K562 (cell line): ENCODE data around the gene TAC3. TPM values are rescaled to one million over a fixed set of nuclear protein-coding genes. Genes with fewer than 3 reads are reported as not detected.

ENCODE experiments used
- ATAC-seq: fragments of 200-7000 bp; cut with Tn5 transposase; 3 replicates; pipeline ENCODE4 v1.9.1; 2020; ENCODE audit warnings: moderate library complexity
- BruUV-seq: library from RNA; stranded (reverse); fragments of 400-500 nt; replicated peaks from 2 replicates; lab custom pipeline; 2021; lab: Mats Ljungman, UMichigan
- CTCF ChIA-PET: fragments of 300-600 bp; formaldehyde crosslinking; extraction: SDS; loops from one replicate; lab custom pipeline; 2021; ENCODE audit warnings: low intra/inter-chr PET ratio; lab: Yijun Ruan, JAX
- POLR2A ChIA-PET: fragments of 300-600, 350-650 bp; sonication (Branson Sonifier 250); formaldehyde crosslinking; extraction: SDS; loops from one replicate; lab custom pipeline; 2021; ENCODE audit warnings: antibody characterized with exemption, inconsistent platforms; lab: Yijun Ruan, JAX
- DNase-seq, 4 experiments: peaks; one replicate each; pipeline versions ENCODE4 v3.0.0 to v3.0.0-alpha.2; 2011 to 2018; ENCODE audit warnings: low spot score in 3 of 4, mixed read lengths in 3 of 4; ENCODE audit errors: extremely low read depth in 1 of 4
- FAIRE-seq: peaks from 2 replicates; lab custom pipeline; 2011; peaks lifted over from hg19 to GRCh38; lab: Jason Lieb, UNC
- H2AFZ ChIP-seq: 2 replicates; pipeline ENCODE4 v1.6.0; 2011; ENCODE audit warnings: low read depth, low read length, control low read depth, inconsistent platforms
- H3K27ac ChIP-seq: fragments of 200-600 bp; 3 replicates; pipeline ENCODE4 v1.8.0; 2011; ENCODE audit warnings: low read depth, mild to moderate bottlenecking, control low read depth, inconsistent platforms, low read length, moderate library complexity, mixed read lengths; ENCODE audit errors: extremely low read depth
- H3K27me3 ChIP-seq, 2 experiments: fragments of 300-600 bp in 1 of 2; 2 replicates in 1 of 2; 3 replicates in 1 of 2; pipeline versions ENCODE4 v1.6.0 to v1.8.0; 2011; ENCODE audit warnings: inconsistent platforms in 2 of 2, low read length in 2 of 2, mild to moderate bottlenecking in 1 of 2, mixed read lengths in 1 of 2, moderate library complexity in 1 of 2; ENCODE audit not compliant: control insufficient read depth in 2 of 2, insufficient read depth in 2 of 2
- H3K36me3 ChIP-seq: fragments of 300-600 bp; 3 replicates; pipeline ENCODE4 v1.8.0; 2011; ENCODE audit warnings: mild to moderate bottlenecking, low read length, inconsistent platforms; ENCODE audit not compliant: control insufficient read depth, insufficient read depth
- H3K4me1 ChIP-seq, 2 experiments: fragments of 200-600 bp in 1 of 2; replicated peaks in 1 of 2; 2 replicates in 1 of 2; 3 replicates in 1 of 2; pipeline versions ENCODE4 v1.5.1 to v1.8.0; 2011; ENCODE audit warnings: inconsistent platforms in 2 of 2, low read length in 2 of 2, mild to moderate bottlenecking in 1 of 2, mixed read lengths in 1 of 2, moderate library complexity in 1 of 2; ENCODE audit not compliant: control insufficient read depth in 2 of 2, insufficient read depth in 2 of 2
- H3K4me2 ChIP-seq: 2 replicates; pipeline ENCODE4 v1.6.1; 2011; ENCODE audit warnings: low read length, control low read depth, inconsistent platforms, mixed read lengths; ENCODE audit not compliant: insufficient read depth
- H3K4me3 ChIP-seq: fragments of 200-600 bp; sonication (generic), shearing (Covaris generic); 2 replicates; pipeline ENCODE4 v1.5.1; 2016; ENCODE audit warnings: control low read depth, inconsistent platforms
- H3K79me2 ChIP-seq: fragments of 200-600 bp; 3 replicates; pipeline ENCODE4 v1.8.0; 2011; ENCODE audit warnings: low read length, inconsistent platforms; ENCODE audit not compliant: control insufficient read depth, insufficient read depth
- H3K9ac ChIP-seq, 2 experiments: 2 replicates each; pipeline versions ENCODE4 v1.6.0 to v1.6.1; 2011; ENCODE audit warnings: low read depth in 2 of 2, low read length in 2 of 2, control low read depth in 1 of 2, inconsistent platforms in 1 of 2, mild to moderate bottlenecking in 1 of 2, mixed read lengths in 1 of 2; ENCODE audit not compliant: insufficient read depth in 1 of 2
- H3K9me1 ChIP-seq: one replicate; pipeline ENCODE4 v1.6.0; 2011; ENCODE audit warnings: inconsistent platforms, mild to moderate bottlenecking, low read length, moderate library complexity; ENCODE audit not compliant: control insufficient read depth, insufficient read depth
- H3K9me3 ChIP-seq: replicated peaks from 2 replicates; pipeline ENCODE4 v1.5.1; 2011; ENCODE audit warnings: low read depth, low read length, inconsistent platforms; ENCODE audit not compliant: control insufficient read depth, insufficient read depth
- H4K20me1 ChIP-seq: replicated peaks from 2 replicates; pipeline ENCODE4 v1.6.1; 2011; ENCODE audit warnings: low read length, inconsistent platforms, mixed read lengths; ENCODE audit not compliant: control insufficient read depth, insufficient read depth
- BRF1 ChIP-seq: IDR thresholded peaks from 3 replicates; pipeline ENCODE4 v1.6.1; 2011; ENCODE audit warnings: borderline replicate concordance, mild to moderate bottlenecking; ENCODE audit not compliant: insufficient read length; ENCODE audit errors: extremely low read depth
- CBFA2T2 ChIP-seq: fragments of 450-650 bp; conservative IDR thresholded peaks from 2 replicates; pipeline ENCODE4 v1.6.1; 2017; ENCODE audit warnings: mild to moderate bottlenecking
- MIER1 ChIP-seq: fragments of 450-650 bp; IDR thresholded peaks from 2 replicates; pipeline ENCODE4 v1.6.1; 2016; ENCODE audit warnings: antibody characterized with exemption, mild to moderate bottlenecking, low read depth
- MYC ChIP-seq, 2 experiments: fragments of 250-450 bp in 1 of 2; sonication (Bioruptor Pico) in 1 of 2; IDR thresholded peaks; 2 replicates each; pipeline versions ENCODE4 v1.5.1 to v1.6.1; 2012 to 2021; ENCODE audit warnings: low read depth in 2 of 2, borderline replicate concordance in 1 of 2, improper control_type of control experiment in 1 of 2, low read length in 1 of 2, mild to moderate bottlenecking in 1 of 2, moderate library complexity in 1 of 2
- ZFP30 ChIP-seq: fragments of 250-450 bp; sonication (Bioruptor Pico); IDR thresholded peaks from 2 replicates; pipeline ENCODE4 v1.8.0; 2022; ENCODE audit warnings: moderate library complexity, mild to moderate bottlenecking, inconsistent platforms, borderline replicate concordance
- ZNF780A ChIP-seq: fragments of 250-450 bp; sonication (Bioruptor Pico); IDR thresholded peaks from 2 replicates; pipeline ENCODE4 v1.5.0; 2021; ENCODE audit warnings: mild to moderate bottlenecking
- WGBS: fragments of 100-300 bp; shearing (Covaris generic); methylation state at CpG from one replicate; pipeline ENCODE4 v1.1.6; 2016; ENCODE audit warnings: low coverage, mixed read lengths; ENCODE audit not compliant: insufficient coverage; ENCODE audit errors: missing lambda C conversion rate; 5-methylcytosine and 5-hydroxymethylcytosine counted together
- in situ Hi-C: fragments of 300-500 bp; cut with MboI; formaldehyde crosslinking; loops from 4 replicates; pipeline ENCODE4 v1.15.0; 2018; ENCODE audit warnings: inconsistent platforms, mixed read lengths
- intact Hi-C: fragments of 100-400 bp; cut with micrococcal nuclease; formaldehyde crosslinking; loops from 2 replicates; pipeline ENCODE4 v1.14.2; 2022
- polyA plus RNA-seq, 8 experiments: library from polyadenylated mRNA; depleted of rRNA in 4 of 8; stranded (reverse) in 5 of 8; unstranded in 3 of 8; fragments of >200 nt; fragmentation: Nextera tagmentation in 2 of 8; fragmentation: Illumina TruSeq in 1 of 8; extraction: Ambion mirVana in 2 of 8; extraction: Trizol in 1 of 8; gene quantifications; 2 replicates each; pipeline versions ENCODE4 v1.2.1 to v1.2.3, GENCODE V29; 2011 to 2014; ENCODE audit warnings: inconsistent platforms in 1 of 8, missing spikeins in 1 of 8
- total RNA-seq, 7 experiments: library from RNA; depleted of rRNA in 6 of 7; stranded (reverse); fragments of >200 nt in 6 of 7; fragmentation: Illumina TruSeq in 2 of 7; extraction: Trizol in 2 of 7; gene quantifications; 2 replicates each; pipeline versions ENCODE4 v1.2.1 to v1.2.3, GENCODE V29; 2011 to 2021; ENCODE audit warnings: low replicate concordance in 1 of 7
- TF ChIP-seq, protein P1 (sequence below): sonication (generic); formaldehyde crosslinking; IDR thresholded peaks from 2 replicates; pipeline ENCODE4 v1.8.1; 2023; ENCODE audit warnings: mild to moderate bottlenecking, missing genetic modification reagents

TAC3 gene
- total and polyA plus RNA-seq, 9 of the 15 experiments (the other 6 are each of a cell fraction or from before 2014, with no cell fraction given): 0.29 to 2.8 (median 1.4) TPM

DNA sequence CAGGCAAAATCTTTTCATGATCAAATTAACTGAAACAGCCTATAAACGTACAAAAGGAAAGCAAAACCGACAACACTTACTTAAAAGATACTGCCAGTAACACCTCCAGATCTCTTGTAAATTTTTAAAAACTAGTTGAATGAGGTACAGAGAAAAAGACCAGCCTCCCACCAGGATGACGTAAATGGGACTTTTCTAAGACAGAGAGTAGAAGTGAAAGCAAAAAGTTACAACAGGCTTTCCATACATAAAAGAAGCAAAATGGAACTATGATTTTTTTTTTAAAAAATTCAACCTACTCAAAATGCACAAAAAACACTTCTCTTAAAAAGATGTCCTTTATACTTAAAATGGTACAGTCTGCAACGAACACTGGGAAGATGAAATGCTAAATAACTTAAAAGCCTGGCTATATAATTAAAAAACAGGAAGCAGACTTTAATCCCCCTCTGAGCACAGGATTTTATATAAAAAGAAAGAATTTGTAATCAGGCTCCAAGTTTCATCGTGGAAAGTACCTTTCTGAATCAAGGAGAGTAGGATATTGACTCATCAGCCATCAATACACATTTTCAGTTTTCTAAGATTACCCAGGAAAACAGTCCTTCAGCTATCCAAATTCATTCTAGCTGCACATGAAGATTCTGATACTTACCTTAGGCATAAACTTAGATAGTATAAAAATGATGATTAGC is 47.8 kb upstream of the TAC3 start:
- Histone ChIP-seq H3K9me3 (no peaks in the 10 kb centered on the region), H3K79me2 (no peaks in the 10 kb centered on the region; the same call in 2 of the 3 replicates), H2AFZ (no peak overlapping the region), H3K36me3 (peaks cover 87% of the 10 kb centered on the region), H3K9ac (no peak overlapping the region), H3K4me1 (no peaks in the 10 kb centered on the region; a peak in 1 of 5 replicates), H3K9me1 (no peaks in the 10 kb centered on the region), H3K27me3 (no peaks in the 10 kb centered on the region), H3K27ac (no peak overlapping the region), H4K20me1 (no peaks in the 10 kb centered on the region)
- in situ Hi-C loops: loop anchor here (10.0 kb wide), 1 partner anchor 309 kb away; the partner anchor contains the start of gene PRIM1
- ATAC-seq: no peak
- 84% methylated on average over 5 of the region's 5 CpGs for WGBS
- intact Hi-C loops: no loop called here
- peak; percentile 49 for FAIRE-seq
- BruUV-seq: no TSS peak
- TF ChIP-seq MIER1 (no peak), MYC (IDR thresholded peaks at IDR 0.05; ENCODE audit: low read depth, low read length) (no peak), MYC (CRISPR knock-in tag; IDR thresholded peaks at IDR 0.05; ENCODE audit: borderline replicate concordance, low read depth) (no peak), BRF1 (no peak), CBFA2T2 (no peak), ZFP30 (CRISPR knock-in tag) (no peak), ZNF780A (CRISPR knock-in tag) (no peak)
- TF ChIP-seq, protein P1, sequence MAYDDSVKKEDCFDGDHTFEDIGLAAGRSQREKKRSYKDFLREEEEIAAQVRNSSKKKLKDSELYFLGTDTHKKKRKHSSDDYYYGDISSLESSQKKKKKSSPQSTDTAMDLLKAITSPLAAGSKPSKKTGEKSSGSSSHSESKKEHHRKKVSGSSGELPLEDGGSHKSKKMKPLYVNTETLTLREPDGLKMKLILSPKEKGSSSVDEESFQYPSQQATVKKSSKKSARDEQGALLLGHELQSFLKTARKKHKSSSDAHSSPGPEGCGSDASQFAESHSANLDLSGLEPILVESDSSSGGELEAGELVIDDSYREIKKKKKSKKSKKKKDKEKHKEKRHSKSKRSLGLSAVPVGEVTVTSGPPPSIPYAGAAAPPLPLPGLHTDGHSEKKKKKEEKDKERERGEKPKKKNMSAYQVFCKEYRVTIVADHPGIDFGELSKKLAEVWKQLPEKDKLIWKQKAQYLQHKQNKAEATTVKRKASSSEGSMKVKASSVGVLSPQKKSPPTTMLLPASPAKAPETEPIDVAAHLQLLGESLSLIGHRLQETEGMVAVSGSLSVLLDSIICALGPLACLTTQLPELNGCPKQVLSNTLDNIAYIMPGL (CRISPR knock-in tag): no peak
- TF ChIP-seq, all 486 proteins: peak for 0
- DNase-seq: no peak
- ChIA-PET POLR2A (interaction anchor here (1.0 kb wide), 1 partner anchor 14 kb away, joined by 3 read pairs; the partner anchor contains the start of gene NEMP1), CTCF (interaction anchor here (1.2 to 5.6 kb wide), 2 partner anchors 57 to 111 kb away, joined by 3 to 63 read pairs; partner anchors contain the start of gene ZBTB39)
- Histone ChIP-seq H3K4me2 (no peak overlapping the region), H3K4me3 (no peak overlapping the region)
